GM19240 (cell line): Measurements from ENCODE around the gene ADAMTS12.

Source experiments
- DNase-seq: peaks from one replicate; pipeline ENCODE4 v3.0.0; 2011; ENCODE audit warnings: low spot score; ENCODE audit not compliant: insufficient read length

ADAMTS12 gene

GRCh38 chr5:33671700-33672291 lies 220.0 kb downstream of the ADAMTS12 start:
- no peak for DNase-seq

DNA sequence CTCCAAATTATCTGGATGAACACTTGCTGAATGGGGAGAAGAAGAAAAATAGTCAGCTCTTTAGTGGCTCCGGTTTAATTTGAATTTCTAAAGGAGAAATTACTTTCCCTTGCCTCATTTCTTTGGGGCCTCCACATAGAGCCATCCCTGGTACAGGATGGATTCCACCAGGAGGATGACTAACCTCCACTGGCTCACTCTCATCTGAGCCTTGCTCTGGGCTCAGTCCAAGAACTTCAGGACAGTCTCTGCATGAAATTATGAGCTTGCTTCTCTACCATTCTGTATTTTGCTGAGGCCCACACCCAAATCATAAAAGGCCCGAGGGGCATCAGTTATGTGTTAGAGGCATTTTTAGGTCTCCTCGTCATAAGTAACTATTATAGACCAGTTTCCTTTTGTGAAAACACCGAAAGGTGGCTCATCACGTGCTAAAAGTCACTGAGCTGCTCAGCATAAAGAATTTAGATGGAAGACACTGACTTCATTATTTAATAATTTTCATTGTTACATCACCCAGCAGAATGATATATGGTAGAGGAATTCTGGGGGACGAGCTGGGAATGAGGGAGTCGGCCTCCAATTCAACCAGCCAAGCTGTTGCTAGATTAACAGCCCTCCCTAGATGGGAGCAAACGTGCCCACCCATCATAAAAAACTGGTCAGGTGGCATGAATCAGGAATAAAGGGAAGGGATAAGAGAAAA lies 228.9 kb downstream of the ADAMTS12 start:
- no peak for DNase-seq

GRCh38 chr5:33659526-33660169 lies 232.1 kb downstream of the ADAMTS12 start:
- DNase-seq: no peak

GRCh38 chr5:33657804-33658440 lies 233.9 kb downstream of the ADAMTS12 start:
- no peak for DNase-seq

DNA sequence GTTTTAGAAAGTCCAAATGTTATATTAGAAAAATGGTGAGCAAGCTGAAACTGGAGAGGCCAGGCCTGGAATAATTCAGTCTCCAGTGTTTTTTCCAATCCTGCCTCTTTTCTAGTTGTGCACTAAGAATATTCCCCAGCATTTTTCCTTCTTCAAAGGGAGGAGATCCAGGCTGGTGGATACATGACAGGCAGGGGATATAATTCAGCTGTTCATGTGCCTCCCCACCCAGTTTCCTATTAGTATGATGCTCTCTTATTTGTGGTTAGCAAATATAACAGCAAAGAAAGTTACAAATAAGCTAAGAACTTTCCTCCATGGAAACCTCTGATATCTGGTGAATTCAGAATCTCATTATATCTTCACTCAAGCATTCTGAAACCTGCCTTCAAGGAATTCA lies 234.6 kb downstream of the ADAMTS12 start:
- DNase-seq: no peak

GRCh38 chr5:33650911-33651310 lies 240.9 kb downstream of the ADAMTS12 start:
- no peak for DNase-seq

DNA sequence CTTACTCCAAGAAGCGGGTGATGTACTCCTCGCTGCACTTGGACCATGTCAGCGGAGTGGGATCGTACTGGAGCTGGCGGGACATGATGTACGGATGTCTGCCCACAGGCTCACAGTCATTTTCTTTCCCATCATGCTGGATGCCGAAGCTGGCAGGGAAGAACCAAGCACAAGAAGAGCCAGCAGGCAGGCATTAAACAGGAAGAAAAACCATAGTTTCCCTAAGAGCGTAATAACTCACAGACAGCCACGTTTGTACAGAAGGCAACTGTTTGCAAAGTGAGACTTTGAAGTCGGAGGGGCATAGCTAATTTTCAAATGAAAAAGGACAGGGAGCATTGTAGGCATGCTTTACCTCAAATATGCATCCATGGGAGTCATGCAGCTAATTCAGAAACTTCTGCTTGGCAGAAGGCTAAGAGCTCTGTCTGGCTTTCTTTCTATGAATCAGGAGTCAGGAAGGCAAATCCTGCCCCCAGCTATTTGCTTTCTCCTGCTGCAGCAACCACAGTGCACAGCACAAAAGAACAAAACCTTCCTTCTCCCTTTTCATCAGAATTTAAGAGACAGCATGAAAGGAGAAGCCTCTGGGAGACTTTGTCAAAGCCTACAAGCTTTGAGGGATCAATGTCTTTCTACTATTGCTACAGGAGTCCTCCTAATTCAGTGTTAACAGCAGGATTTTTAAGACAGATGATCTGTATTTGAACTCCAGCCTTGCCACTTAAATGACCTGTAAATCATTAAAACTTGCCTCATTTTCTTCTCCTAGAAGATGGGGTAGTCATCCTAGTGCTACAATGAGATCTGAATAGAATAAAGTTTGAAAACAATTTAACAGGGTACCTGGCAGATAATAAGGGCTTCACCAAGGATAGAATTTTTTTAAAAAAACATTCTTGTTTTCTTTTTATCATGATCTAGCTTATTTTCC lies 242.0 kb downstream of the ADAMTS12 start:
- no peak for DNase-seq

DNA sequence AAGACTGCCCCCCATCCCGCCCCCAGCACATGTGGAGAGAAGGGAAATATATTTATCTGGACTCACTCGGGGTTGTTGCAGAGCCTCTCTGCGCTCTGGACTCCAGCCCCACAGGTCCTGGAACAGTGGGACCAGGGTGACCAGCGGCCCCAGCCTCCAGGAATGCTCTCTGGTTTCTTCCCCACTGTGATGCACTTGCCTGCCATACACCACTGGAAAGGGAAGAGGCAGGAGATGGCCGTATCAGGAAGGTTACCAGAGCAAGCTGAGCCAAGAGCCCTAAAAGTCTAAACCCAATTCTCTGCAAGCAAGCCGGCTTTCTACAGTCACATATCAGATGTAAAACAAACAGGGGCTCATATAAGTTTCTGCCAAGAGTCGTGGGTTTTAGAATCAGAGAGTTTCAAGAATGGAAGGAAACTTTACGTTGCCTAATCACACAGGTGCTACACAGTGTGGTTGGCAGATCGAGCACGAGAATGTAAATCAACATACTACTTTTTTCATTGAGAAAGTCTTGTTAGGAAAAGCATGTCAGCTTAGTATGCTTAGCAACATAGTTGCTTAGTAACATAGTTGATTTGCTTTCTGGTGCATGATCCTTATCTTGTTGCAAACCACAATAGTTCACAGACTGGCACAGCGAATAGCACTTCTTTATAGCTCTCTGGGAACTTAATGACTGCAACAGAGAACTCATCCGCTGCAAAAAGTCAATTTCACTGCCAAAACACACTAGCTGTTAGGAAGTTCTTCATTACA lies 249.9 kb downstream of the ADAMTS12 start:
- no peak for DNase-seq

GRCh38 chr5:33639474-33639873 lies 252.3 kb downstream of the ADAMTS12 start:
- DNase-seq: no peak

DNA sequence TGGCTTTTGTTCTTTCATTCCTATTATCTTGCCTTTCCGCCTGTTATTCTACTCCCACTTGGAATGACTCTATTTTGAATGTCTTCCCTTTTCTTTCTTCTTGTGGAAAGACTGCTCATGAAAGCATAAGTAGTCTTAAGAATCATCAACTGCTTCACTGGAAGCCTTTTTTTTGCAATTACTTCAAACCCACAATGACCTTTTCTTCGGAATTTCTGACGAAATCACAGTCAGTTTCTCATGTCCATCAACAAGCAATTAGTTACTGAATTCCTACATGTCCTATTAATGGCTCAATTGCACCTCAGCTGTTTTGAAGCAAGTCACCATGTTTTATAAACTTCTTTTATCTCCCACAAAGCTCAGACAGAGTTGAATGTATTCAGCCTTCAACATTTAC lies 254.8 kb downstream of the ADAMTS12 start:
- no peak for DNase-seq

DNA sequence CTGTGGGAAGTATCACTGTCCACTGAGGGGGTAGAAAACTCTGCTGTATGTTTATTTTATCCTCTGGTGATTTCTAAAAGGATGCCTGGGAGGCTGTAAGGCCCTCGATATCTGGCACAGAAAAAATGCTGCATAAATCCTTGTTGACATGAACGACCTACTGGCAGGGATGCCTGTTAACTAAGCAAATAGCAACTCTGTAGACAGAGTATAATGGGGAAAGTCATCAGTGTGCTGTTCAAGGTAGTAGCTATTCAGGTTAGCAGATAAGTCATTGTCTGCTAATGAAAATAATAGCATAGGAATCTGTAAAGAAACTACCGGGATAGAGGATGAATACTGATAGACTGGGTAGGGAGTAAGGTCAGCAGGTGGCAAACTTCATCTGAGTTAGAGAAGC lies 256.2 kb downstream of the ADAMTS12 start:
- DNase-seq: no peak

GRCh38 chr5:33633699-33634098 lies 258.1 kb downstream of the ADAMTS12 start:
- no peak for DNase-seq

DNA sequence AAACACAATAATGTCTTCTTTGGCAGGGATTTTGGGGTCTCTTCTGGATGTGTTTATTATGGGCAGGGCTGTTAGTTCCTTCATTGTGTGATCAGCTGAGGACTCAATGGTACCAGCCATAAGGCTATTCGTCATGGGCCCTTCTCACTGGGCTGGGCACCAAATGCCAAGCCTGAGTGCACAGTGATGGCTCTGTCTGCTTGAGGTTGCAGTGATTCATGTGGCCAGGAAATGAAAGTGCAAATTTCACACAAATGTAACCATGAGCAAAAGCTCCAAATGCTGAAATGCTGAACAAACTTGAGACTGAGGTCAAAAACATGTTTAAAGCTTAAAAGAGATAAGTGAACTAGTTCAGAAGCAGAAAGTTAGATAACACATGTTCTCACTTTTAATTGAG lies 260.0 kb downstream of the ADAMTS12 start:
- DNase-seq: peak; percentile 16

DNA sequence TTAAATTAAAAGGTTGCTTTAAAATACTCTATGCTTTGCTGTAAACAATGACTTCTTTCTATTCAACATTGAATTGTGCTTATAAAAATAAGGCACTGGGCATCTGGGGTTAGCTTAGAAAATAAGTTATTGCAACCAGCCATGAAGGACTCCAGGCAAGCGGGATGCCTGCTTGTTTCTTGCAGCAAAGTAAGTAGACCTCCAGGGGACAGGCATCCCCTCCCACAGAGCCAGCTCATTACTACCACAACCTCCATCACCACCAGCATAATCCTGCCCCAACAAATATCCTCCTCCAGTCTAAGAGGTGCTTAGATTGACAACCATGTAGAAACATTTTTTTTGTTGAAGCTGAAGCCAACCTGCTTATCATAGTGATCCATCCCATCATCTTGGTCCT lies 260.7 kb downstream of the ADAMTS12 start:
- no peak for DNase-seq

GRCh38 chr5:33629999-33630398 lies 261.8 kb downstream of the ADAMTS12 start:
- DNase-seq: no peak

DNA sequence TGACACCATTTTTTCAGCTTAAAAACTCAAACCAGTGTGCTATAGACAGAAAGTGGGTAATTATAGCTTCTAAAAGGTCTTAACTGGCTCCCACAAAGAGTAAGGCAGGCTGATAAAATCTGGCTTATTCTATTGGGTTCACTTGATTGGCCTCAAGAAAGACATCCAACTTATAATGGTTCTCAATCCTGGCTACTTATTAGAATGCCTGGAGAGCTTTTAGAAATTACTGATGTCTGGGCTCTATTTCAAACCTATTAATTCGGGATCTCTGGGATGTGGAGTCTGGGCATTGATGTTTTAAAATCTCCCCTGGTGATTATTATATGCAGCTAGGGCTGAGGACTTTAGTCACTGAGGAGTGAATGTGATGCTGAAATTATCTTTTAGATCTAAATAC lies 263.0 kb downstream of the ADAMTS12 start:
- no peak for DNase-seq

DNA sequence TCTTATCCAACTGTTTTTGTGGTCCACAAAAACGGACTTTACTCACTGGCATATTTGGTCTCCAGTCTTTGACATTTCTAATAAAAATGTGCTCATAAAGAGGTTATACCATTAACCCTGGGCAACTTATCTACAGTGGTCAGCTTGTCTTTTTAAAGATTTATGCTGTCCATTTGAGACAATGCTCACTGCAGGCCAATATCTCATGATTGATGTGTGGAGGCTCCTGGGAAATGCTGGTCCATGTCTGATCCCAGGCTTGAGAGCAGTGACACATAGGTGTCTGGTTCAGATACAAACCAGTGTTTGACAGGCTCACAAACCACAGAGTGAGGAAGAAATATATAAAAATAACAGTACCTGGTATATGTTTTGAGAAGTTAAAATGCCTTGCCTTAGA lies 270.3 kb downstream of the ADAMTS12 start:
- no peak for DNase-seq

DNA sequence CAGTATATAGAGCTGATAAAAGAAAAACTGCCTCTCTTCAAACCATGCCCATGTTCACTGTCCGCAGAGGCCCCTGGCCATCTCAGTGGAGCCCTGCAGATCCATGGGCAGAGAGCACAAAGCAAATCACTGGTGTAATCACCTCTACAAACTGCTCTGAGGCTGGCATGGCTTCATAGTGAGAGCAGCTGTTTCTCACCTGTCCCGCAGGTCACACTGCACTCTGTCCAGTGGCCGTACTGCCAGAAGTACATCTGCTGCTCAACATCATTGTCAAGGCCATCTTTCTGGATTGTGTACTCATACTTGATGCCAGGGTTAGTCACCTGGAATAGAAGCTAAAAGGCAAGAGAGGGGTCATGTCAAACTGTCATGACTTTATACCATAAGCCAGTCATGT lies 277.8 kb downstream of the ADAMTS12 start:
- DNase-seq: no peak

- no peak for DNase-seq
Measured at GRCh38 chr5:33612386-33612785, 279.4 kb downstream of the ADAMTS12 start.

DNA sequence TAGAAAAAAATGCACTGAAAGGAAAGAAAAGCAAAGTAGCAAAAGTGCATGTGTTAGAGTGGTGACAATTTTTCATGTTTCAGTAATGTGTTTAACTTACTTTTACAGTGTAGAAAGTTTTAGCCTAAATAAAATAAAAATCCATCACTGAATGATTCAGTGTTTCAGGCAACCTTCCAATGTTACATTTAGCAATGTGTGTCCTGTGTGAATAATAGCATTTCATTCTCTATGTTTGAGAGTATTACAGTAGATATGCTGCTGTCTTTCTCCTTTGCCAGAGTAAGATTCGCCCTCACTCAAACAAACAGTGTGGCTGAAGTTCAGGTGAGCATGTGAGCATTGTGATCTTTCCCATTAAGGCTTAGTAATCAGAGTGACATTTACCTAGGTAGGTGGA lies 279.9 kb downstream of the ADAMTS12 start:
- DNase-seq: no peak
